Spleen (tissue), 11 donors: ENCODE data around the gene ZBTB7C. TPM values are rescaled to one million over a fixed set of nuclear protein-coding genes. Genes with fewer than 3 reads are reported as not detected.

ENCODE experiments used
- DNase-seq: peaks from one replicate; pipeline ENCODE4 v3.0.0-alpha.2; 2020
- H3K27ac ChIP-seq, 8 donors: fragments of 200-600 bp; sonication (generic) in 7 of 8; 1 replicate in 4 of 8; 2 replicates in 4 of 8; pipeline versions ENCODE4 v1.5.0 to v1.8.0; 2016 to 2021; ENCODE audit warnings: inconsistent platforms in 4 of 8, mild to moderate bottlenecking in 4 of 8, moderate library complexity in 1 of 8
- H3K27me3 ChIP-seq, 7 donors: fragments of 200-600 bp; sonication (generic) in 6 of 7; replicated peaks in 1 of 7; 1 replicate in 4 of 7; 2 replicates in 3 of 7; pipeline versions ENCODE4 v1.5.0 to v1.8.0; 2016 to 2021; ENCODE audit warnings: inconsistent platforms in 3 of 7, mild to moderate bottlenecking in 1 of 7
- H3K36me3 ChIP-seq, 6 donors: fragments of 200-600 bp; sonication (generic) in 5 of 6; 1 replicate in 4 of 6; 2 replicates in 2 of 6; pipeline versions ENCODE4 v1.5.0 to v1.8.0; 2016 to 2021; ENCODE audit warnings: inconsistent platforms in 2 of 6
- H3K4me1 ChIP-seq, 6 donors: fragments of 200-600 bp; sonication (generic) in 5 of 6; 1 replicate in 3 of 6; 2 replicates in 3 of 6; pipeline versions ENCODE4 v1.5.0 to v1.8.0; 2016 to 2021; ENCODE audit warnings: inconsistent platforms in 3 of 6
- H3K4me3 ChIP-seq, 8 donors: fragments of 200-600 bp; sonication (generic) in 7 of 8; 1 replicate in 4 of 8; 2 replicates in 4 of 8; pipeline versions ENCODE4 v1.5.0 to v1.8.0; 2016 to 2021; ENCODE audit warnings: inconsistent platforms in 4 of 8, mild to moderate bottlenecking in 4 of 8, moderate library complexity in 2 of 8
- H3K9me3 ChIP-seq, 8 donors: fragments of 200-600 bp; sonication (generic) in 7 of 8; 1 replicate in 4 of 8; 2 replicates in 4 of 8; pipeline versions ENCODE4 v1.5.0 to v1.8.0; 2016 to 2021; ENCODE audit warnings: inconsistent platforms in 4 of 8
- POLR2A ChIP-seq, 3 donors: fragments of 450-650 bp; IDR thresholded peaks; one replicate each; pipeline ENCODE4 v1.5.1; 2017; ENCODE audit warnings: antibody characterized with exemption in 3 of 3, mild to moderate bottlenecking in 1 of 3
- POLR2AphosphoS5 ChIP-seq, 3 donors: sonication (generic); formaldehyde crosslinking; IDR thresholded peaks; one replicate each; pipeline ENCODE4 v1.5.1; 2017; ENCODE audit warnings: antibody characterized with exemption in 3 of 3
- WGBS, 5 donors: extraction: QIAGEN DNeasy Blood & Tissue Kit in 3 of 5; methylation state at CpG; one replicate each; pipeline versions ENCODE4 v1.1.5 to v1.1.7; 2013 to 2018; 5-methylcytosine and 5-hydroxymethylcytosine counted together
- intact Hi-C: fragments of 100-400 bp; cut with DNase I; formaldehyde crosslinking; loops from one replicate; pipeline ENCODE4 v1.15.0; 2023; ENCODE audit warnings: low total_unique reads
- polyA plus RNA-seq, 3 donors: library from polyadenylated mRNA; stranded (reverse); fragments of 200-250 nt; gene quantifications; one replicate each; pipeline ENCODE4 v1.2.1, GENCODE V29; 2013
- total RNA-seq, 7 donors: library from RNA; depleted of rRNA in 3 of 7; stranded (reverse); fragments of >200 nt in 3 of 7; fragmentation: NEBNext Ultra II Directional in 4 of 7; extraction: Animal tissue kit (Norgen Biotek cat#: 25700) in 4 of 7; gene quantifications; one replicate each; pipeline versions ENCODE4 v1.1.0 to v1.2.1, GENCODE V29; 2016 to 2021
- TF ChIP-seq, protein P1 (sequence below), 11 experiments: fragments of 200-600 bp in 7 of 11; fragments of 450-650 bp in 4 of 11; sonication (generic) in 4 of 11; IDR thresholded peaks in 8 of 11; conservative IDR thresholded peaks in 3 of 11; 1 replicate in 7 of 11; 2 replicates in 4 of 11; pipeline versions ENCODE4 v1.4.0 to v1.8.0; 2016 to 2021; ENCODE audit warnings: antibody characterized with exemption in 11 of 11, inconsistent platforms in 4 of 11, mild to moderate bottlenecking in 1 of 11
- donor health status: healthy with polysubstance abuse.
- donor health status: DM: no; HTN: no; CAD: no; lungs with moderate emphysema.
- donor health status: DM: no; HTN: no; CAD: no.
- donor health status: Bipolar disorder and iron deficiency.
- donor health status: healthy.
- donor health status: DM: no; HTN: no; CAD: no.
- donor health status: DM: yes; HTN: yes; CAD: no.

ZBTB7C gene
- total and polyA plus RNA-seq, 10 donors: 1.00 to 64.2 (median 18.8) TPM

DNA sequence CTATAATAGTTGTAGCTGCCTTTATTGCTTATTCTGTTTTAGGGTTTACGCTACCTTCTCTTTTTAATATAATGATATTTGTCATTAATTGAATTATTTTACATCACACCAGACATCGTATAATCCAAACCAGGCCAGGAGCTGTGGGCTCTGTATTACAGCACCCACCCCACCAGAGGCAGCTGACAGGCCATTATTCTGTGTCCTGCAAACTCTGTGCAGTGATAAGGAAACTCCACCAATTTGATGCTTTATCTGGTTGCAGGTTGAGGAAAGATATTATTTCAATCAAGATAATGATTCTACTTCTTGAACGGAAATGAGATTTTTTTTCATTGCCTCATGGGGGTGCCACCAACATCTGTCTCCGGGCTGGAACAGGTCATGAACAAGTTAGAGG, 227.3 kb downstream of the ZBTB7C start:
- no peak overlapping the region for H3K27ac ChIP-seq

GRCh38 chr18:48181087-48181823, 227.9 kb downstream of the ZBTB7C start:
- no peak for DNase-seq
- Histone ChIP-seq H3K4me1 (peaks cover 4 to 19% (median 8%) of the 10 kb centered on the region in 6 donors), H3K27me3 (peaks cover 0 to 6% (median 0%) of the 10 kb centered on the region in 7 donors), H3K4me3 (no peak overlapping the region), H3K36me3 (no peaks in the 10 kb centered on the region), H3K27ac (no peak overlapping the region), H3K9me3 (no peaks in the 10 kb centered on the region)
- no peak for TF ChIP-seq POLR2AphosphoS5 (IDR thresholded peaks at IDR 0.05)
- no peak for TF ChIP-seq POLR2A (IDR thresholded peaks at IDR 0.05)
- TF ChIP-seq, protein P1, sequence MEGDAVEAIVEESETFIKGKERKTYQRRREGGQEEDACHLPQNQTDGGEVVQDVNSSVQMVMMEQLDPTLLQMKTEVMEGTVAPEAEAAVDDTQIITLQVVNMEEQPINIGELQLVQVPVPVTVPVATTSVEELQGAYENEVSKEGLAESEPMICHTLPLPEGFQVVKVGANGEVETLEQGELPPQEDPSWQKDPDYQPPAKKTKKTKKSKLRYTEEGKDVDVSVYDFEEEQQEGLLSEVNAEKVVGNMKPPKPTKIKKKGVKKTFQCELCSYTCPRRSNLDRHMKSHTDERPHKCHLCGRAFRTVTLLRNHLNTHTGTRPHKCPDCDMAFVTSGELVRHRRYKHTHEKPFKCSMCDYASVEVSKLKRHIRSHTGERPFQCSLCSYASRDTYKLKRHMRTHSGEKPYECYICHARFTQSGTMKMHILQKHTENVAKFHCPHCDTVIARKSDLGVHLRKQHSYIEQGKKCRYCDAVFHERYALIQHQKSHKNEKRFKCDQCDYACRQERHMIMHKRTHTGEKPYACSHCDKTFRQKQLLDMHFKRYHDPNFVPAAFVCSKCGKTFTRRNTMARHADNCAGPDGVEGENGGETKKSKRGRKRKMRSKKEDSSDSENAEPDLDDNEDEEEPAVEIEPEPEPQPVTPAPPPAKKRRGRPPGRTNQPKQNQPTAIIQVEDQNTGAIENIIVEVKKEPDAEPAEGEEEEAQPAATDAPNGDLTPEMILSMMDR (IDR thresholded peaks at IDR 0.05 in 8 of 11, conservative IDR thresholded peaks at IDR 0.05 in 3 of 11): no peak
- intact Hi-C loops: no loop called here
- 82 to 92% (median 88%) methylated on average over 2 to 3 of the region's 3 CpGs for whole genome bisulfite sequencing, 5 donors

More for the DNA sequence above, 227.3 kb downstream of the ZBTB7C start:
- TF ChIP-seq POLR2AphosphoS5 (IDR thresholded peaks at IDR 0.05): no peak
- TF ChIP-seq, protein P1 (IDR thresholded peaks at IDR 0.05 in 8 of 11, conservative IDR thresholded peaks at IDR 0.05 in 3 of 11): no peak
- no peak for TF ChIP-seq POLR2A (IDR thresholded peaks at IDR 0.05)
- 81 to 86% (median 85%) methylated on average over 4 of the region's 4 CpGs for WGBS, 5 donors
- DNase-seq: no peak
- H3K36me3 ChIP-seq: no peaks in the 10 kb centered on the region
- H3K4me1 ChIP-seq: peaks cover 4 to 25% (median 11%) of the 10 kb centered on the region in 6 donors
- no peak overlapping the region for H3K4me3 ChIP-seq
- H3K27me3 ChIP-seq: peaks cover 0 to 10% (median 0%) of the 10 kb centered on the region in 7 donors
- intact Hi-C loops: no loop called here
- no peaks in the 10 kb centered on the region for H3K9me3 ChIP-seq

DNA sequence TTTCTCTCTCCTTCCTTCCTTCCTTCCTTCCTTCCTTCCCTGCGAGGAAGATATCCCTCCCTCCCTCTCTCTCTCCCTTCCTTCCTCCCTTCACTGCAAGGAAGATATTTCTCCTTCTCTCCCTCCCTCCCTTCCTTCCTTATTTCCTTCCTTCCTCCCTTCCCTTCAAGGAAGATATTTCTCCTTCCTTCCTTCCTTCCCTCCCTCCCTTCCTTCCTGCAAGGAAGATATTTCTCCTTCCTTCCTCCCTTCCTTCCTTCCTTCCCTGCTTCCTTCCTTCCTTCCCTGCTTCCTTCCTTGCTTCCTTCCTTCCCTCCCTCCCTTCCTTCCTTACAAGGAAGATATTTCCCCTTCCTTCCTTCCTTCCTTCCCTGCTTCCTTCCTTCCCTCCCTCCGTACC, 229.5 kb downstream of the ZBTB7C start:
- Histone ChIP-seq H3K27ac (no peak overlapping the region), H3K4me1 (peaks cover 0 to 3% (median 0%) of the 10 kb centered on the region in 6 donors), H3K27me3 (no peaks in the 10 kb centered on the region), H3K4me3 (no peak overlapping the region), H3K9me3 (no peaks in the 10 kb centered on the region), H3K36me3 (no peaks in the 10 kb centered on the region)
- DNase-seq: no peak
- TF ChIP-seq, protein P1 (IDR thresholded peaks at IDR 0.05 in 8 of 11, conservative IDR thresholded peaks at IDR 0.05 in 3 of 11): no peak
- TF ChIP-seq POLR2A (IDR thresholded peaks at IDR 0.05): no peak
- no peak for TF ChIP-seq POLR2AphosphoS5 (IDR thresholded peaks at IDR 0.05)
- intact Hi-C loops: no loop called here
- WGBS, 5 donors: 40 to 61% (median 54%) methylated on average over 2 of the region's 2 CpGs

GRCh38 chr18:48179001-48179400, 230.2 kb downstream of the ZBTB7C start:
- H3K9me3 ChIP-seq: no peaks in the 10 kb centered on the region
- no peaks in the 10 kb centered on the region for H3K36me3 ChIP-seq
- no peak overlapping the region for H3K27ac ChIP-seq
- no peak overlapping the region for H3K4me3 ChIP-seq
- no peaks in the 10 kb centered on the region for H3K27me3 ChIP-seq
- TF ChIP-seq POLR2A (IDR thresholded peaks at IDR 0.05): no peak
- no peak for TF ChIP-seq POLR2AphosphoS5 (IDR thresholded peaks at IDR 0.05)
- TF ChIP-seq, protein P1 (IDR thresholded peaks at IDR 0.05 in 8 of 11, conservative IDR thresholded peaks at IDR 0.05 in 3 of 11): no peak
- 71 to 87% (median 84%) methylated on average over 3 of the region's 3 CpGs for WGBS, 5 donors
- intact Hi-C loops: no loop called here
- H3K4me1 ChIP-seq: peaks cover 0 to 2% (median 0%) of the 10 kb centered on the region in 6 donors
- DNase-seq: no peak
